ENCODE data around the gene LZTS3.

Gene LZTS3

GRCh38 chr20:3181270-3181669 lies 7.9 kb upstream of the LZTS3 start:
- TF ChIP-seq CTCF (IDR thresholded peaks at IDR 0.05; ENCODE audit: low read depth, low read length): no peak
- no peak overlapping the region for H3K4me3 ChIP-seq (ENCODE audit: low read depth, low read length)
- in situ Hi-C loops (cut with HindIII; ENCODE audit: low sequenced_read_pairs): no loop called here
- no peak for DNase-seq (ENCODE audit: low read depth, low spot score)

GRCh38 chr20:3180319-3180718 lies 7.0 kb upstream of the LZTS3 start:
- no peak for DNase-seq (ENCODE audit: low read depth, low spot score)
- in situ Hi-C loops (cut with HindIII; ENCODE audit: low sequenced_read_pairs): no loop called here
- H3K4me3 ChIP-seq (ENCODE audit: low read depth, low read length): no peak overlapping the region
- TF ChIP-seq CTCF (IDR thresholded peaks at IDR 0.05; ENCODE audit: low read depth, low read length): no peak

GRCh38 chr20:3177746-3178485 lies 4.6 kb upstream of the LZTS3 start:
- DNase-seq (ENCODE audit: low read depth, low spot score): no peak
- TF ChIP-seq CTCF (IDR thresholded peaks at IDR 0.05; ENCODE audit: low read depth, low read length): no peak
- H3K4me3 ChIP-seq (ENCODE audit: low read depth, low read length): no peak overlapping the region
- in situ Hi-C loops (cut with HindIII; ENCODE audit: low sequenced_read_pairs): no loop called here

GRCh38 chr20:3175270-3175669 lies 1.9 kb upstream of the LZTS3 start:
- no peak for DNase-seq (ENCODE audit: low read depth, low spot score)
- in situ Hi-C loops (cut with HindIII; ENCODE audit: low sequenced_read_pairs): no loop called here
- no peak for TF ChIP-seq CTCF (IDR thresholded peaks at IDR 0.05; ENCODE audit: low read depth, low read length)
- no peak overlapping the region for H3K4me3 ChIP-seq (ENCODE audit: low read depth, low read length)

- H3K4me3 ChIP-seq (ENCODE audit: low read depth, low read length): peak overlapping the region; percentile 72
- TF ChIP-seq CTCF (IDR thresholded peaks at IDR 0.05; ENCODE audit: low read depth, low read length): no peak
- in situ Hi-C loops (cut with HindIII; ENCODE audit: low sequenced_read_pairs): no loop called here
- DNase-seq (ENCODE audit: low read depth, low spot score): peak; percentile 15
Measured at GRCh38 chr20:3174442-3175261, 1.3 kb upstream of the LZTS3 start.

- DNase-seq (ENCODE audit: low read depth, low spot score): peak; percentile 76
Measured at GRCh38 chr20:3173610-3174441, 477 bp upstream of the LZTS3 start.

More at GRCh38 chr20:3173610-3174441, 477 bp upstream of the LZTS3 start:
- in situ Hi-C loops (cut with HindIII; ENCODE audit: low sequenced_read_pairs): no loop called here
- peak overlapping the region; percentile 72 for H3K4me3 ChIP-seq (ENCODE audit: low read depth, low read length)
- peak; percentile 4 for TF ChIP-seq CTCF (IDR thresholded peaks at IDR 0.05; ENCODE audit: low read depth, low read length)
